SK-N-SH treated with all-trans-retinoic acid at 6 μM for 48 hours (cell line): ENCODE data around the gene ARPC1A.

Experiments used
- ATAC-seq: fragments of 200-7000 bp; cut with Tn5 transposase; 3 replicates; pipeline ENCODE4 v1.9.1; 2020; ENCODE audit warnings: mild to moderate bottlenecking, moderate library complexity
- ARNTL ChIP-seq: fragments of 450-650 bp; formaldehyde crosslinking; IDR thresholded peaks from 2 replicates; pipeline ENCODE4 v1.5.0; 2020; ENCODE audit warnings: low read depth, mild to moderate bottlenecking, moderate library complexity, borderline replicate concordance
- BACH2 ChIP-seq: fragments of 250-450 bp; sonication (Bioruptor Pico); IDR thresholded peaks from 2 replicates; pipeline ENCODE4 v1.9.0; 2021; ENCODE audit warnings: mild to moderate bottlenecking, borderline replicate concordance
- CREB5 ChIP-seq: fragments of 250-450 bp; sonication (Bioruptor Pico); IDR thresholded peaks from 2 replicates; pipeline ENCODE4 v1.5.1; 2020; ENCODE audit warnings: low read depth, mild to moderate bottlenecking, moderate library complexity
- CSDC2 ChIP-seq: fragments of 250-450 bp; sonication (Bioruptor Pico); IDR thresholded peaks from 2 replicates; pipeline ENCODE4 v1.5.0; 2020; ENCODE audit warnings: mild to moderate bottlenecking, moderate library complexity
- CSRNP3 ChIP-seq: fragments of 250-450 bp; sonication (Bioruptor Pico); IDR thresholded peaks from 2 replicates; pipeline ENCODE4 v1.5.1; 2021; ENCODE audit warnings: mild to moderate bottlenecking, moderate library complexity
- ESRRG ChIP-seq: fragments of 250-450 bp; sonication (Bioruptor Pico); IDR thresholded peaks from 2 replicates; pipeline ENCODE4 v1.6.1; 2021; ENCODE audit warnings: mild to moderate bottlenecking
- GLIS3 ChIP-seq: fragments of 250-450 bp; sonication (Bioruptor Pico); IDR thresholded peaks from 2 replicates; pipeline ENCODE4 v1.5.0; 2020; ENCODE audit warnings: mild to moderate bottlenecking, moderate library complexity
- ISL1 ChIP-seq: fragments of 250-450 bp; sonication (Bioruptor Pico); IDR thresholded peaks from 2 replicates; pipeline ENCODE4 v2.1.2; 2022; ENCODE audit warnings: mild to moderate bottlenecking, moderate library complexity
- OSR1 ChIP-seq: fragments of 250-450 bp; sonication (Bioruptor Pico); IDR thresholded peaks from 2 replicates; pipeline ENCODE4 v1.8.0; 2022; ENCODE audit warnings: moderate library complexity, mild to moderate bottlenecking, inconsistent platforms
- PATZ1 ChIP-seq: fragments of 250-450 bp; sonication (Bioruptor Pico); IDR thresholded peaks from 2 replicates; pipeline ENCODE4 v1.8.0; 2020; ENCODE audit warnings: mild to moderate bottlenecking, moderate library complexity, borderline replicate concordance
- POU6F1 ChIP-seq: fragments of 250-450 bp; sonication (Bioruptor Pico); IDR thresholded peaks from 2 replicates; pipeline ENCODE4 v1.8.0; 2021; ENCODE audit warnings: low read depth, mild to moderate bottlenecking, moderate library complexity, borderline replicate concordance
- PPARA ChIP-seq: fragments of 250-450 bp; sonication (Bioruptor Pico); IDR thresholded peaks from 2 replicates; pipeline ENCODE4 v1.5.0; 2020; ENCODE audit warnings: mild to moderate bottlenecking, borderline replicate concordance
- RARB ChIP-seq: fragments of 250-450 bp; sonication (Bioruptor Pico); IDR thresholded peaks from 2 replicates; pipeline ENCODE4 v1.8.0; 2021; ENCODE audit warnings: mild to moderate bottlenecking, moderate library complexity
- SNAI2 ChIP-seq: fragments of 250-450 bp; sonication (Bioruptor Pico); IDR thresholded peaks from 2 replicates; pipeline ENCODE4 v1.5.0; 2020; ENCODE audit warnings: mild to moderate bottlenecking, moderate library complexity
- TCF4 ChIP-seq: fragments of 250-450 bp; sonication (Bioruptor Pico); IDR thresholded peaks from 2 replicates; pipeline ENCODE4 v1.8.0; 2021; ENCODE audit warnings: mild to moderate bottlenecking, moderate library complexity, borderline replicate concordance
- TSHZ2 ChIP-seq: fragments of 250-450 bp; sonication (Bioruptor Pico); IDR thresholded peaks from 2 replicates; pipeline ENCODE4 v1.5.0; 2020; ENCODE audit warnings: mild to moderate bottlenecking, moderate library complexity
- ZC3H10 ChIP-seq: fragments of 250-450 bp; sonication (Bioruptor Pico); IDR thresholded peaks from 2 replicates; pipeline ENCODE4 v1.5.1; 2021; ENCODE audit warnings: mild to moderate bottlenecking, moderate library complexity
- ZFP3 ChIP-seq: fragments of 250-450 bp; sonication (Bioruptor Pico); IDR thresholded peaks from 2 replicates; pipeline ENCODE4 v1.5.0; 2020; ENCODE audit warnings: mild to moderate bottlenecking, moderate library complexity
- ZFP30 ChIP-seq: fragments of 450-650 bp; formaldehyde crosslinking; IDR thresholded peaks from 2 replicates; pipeline ENCODE4 v1.5.0; 2022; ENCODE audit warnings: mild to moderate bottlenecking, moderate library complexity
- ZNF565 ChIP-seq: fragments of 450-650 bp; formaldehyde crosslinking; conservative IDR thresholded peaks from 2 replicates; pipeline ENCODE4 v1.5.0; 2020; ENCODE audit warnings: low read depth, mild to moderate bottlenecking, moderate library complexity
- ZNF70 ChIP-seq: fragments of 450-650 bp; formaldehyde crosslinking; IDR thresholded peaks from 2 replicates; pipeline ENCODE4 v1.5.0; 2020; ENCODE audit warnings: mild to moderate bottlenecking, moderate library complexity
- ZNF8 ChIP-seq: fragments of 450-650 bp; formaldehyde crosslinking; IDR thresholded peaks from 2 replicates; pipeline ENCODE4 v1.5.0; 2020; ENCODE audit warnings: mild to moderate bottlenecking, moderate library complexity

ARPC1A gene

GRCh38 chr7:99324559-99324958, 1.1 kb upstream of the ARPC1A start:
- TF ChIP-seq PPARA (CRISPR knock-in tag) (no peak), CSDC2 (no peak), PATZ1 (no peak), ZC3H10 (CRISPR knock-in tag) (no peak), POU6F1 (CRISPR knock-in tag) (no peak), ZNF565 (no peak), ISL1 (CRISPR knock-in tag) (no peak), TCF4 (CRISPR knock-in tag) (no peak), ZNF8 (CRISPR knock-in tag) (no peak), ZFP30 (CRISPR knock-in tag) (no peak), ARNTL (CRISPR knock-in tag) (no peak), ZNF70 (CRISPR knock-in tag) (no peak), OSR1 (CRISPR knock-in tag) (no peak), ESRRG (no peak)
- no peak for ATAC-seq

- TF ChIP-seq PPARA (CRISPR knock-in tag) (no peak), SNAI2 (CRISPR knock-in tag) (no peak), GLIS3 (CRISPR knock-in tag) (no peak), TSHZ2 (CRISPR knock-in tag) (no peak), CSRNP3 (no peak), ZNF70 (CRISPR knock-in tag) (no peak), ZFP30 (CRISPR knock-in tag) (no peak), ZFP3 (CRISPR knock-in tag) (no peak), RARB (CRISPR knock-in tag) (no peak), BACH2 (CRISPR knock-in tag) (no peak), ZC3H10 (CRISPR knock-in tag) (no peak), POU6F1 (CRISPR knock-in tag) (no peak)
- ATAC-seq, result peak; percentile 5
These were observed 651 bp upstream of the ARPC1A start for GRCh38 chr7:99325001-99325493.

- peak; percentile 4; the same call in 2 of the 3 replicates for ATAC-seq
- TF ChIP-seq OSR1 (CRISPR knock-in tag) (no peak), PPARA (CRISPR knock-in tag) (no peak), POU6F1 (CRISPR knock-in tag) (no peak), ESRRG (no peak), ZNF565 (no peak), CREB5 (CRISPR knock-in tag) (no peak), CSRNP3 (no peak), RARB (CRISPR knock-in tag) (no peak), TCF4 (CRISPR knock-in tag) (no peak), SNAI2 (CRISPR knock-in tag) (no peak), ZFP30 (CRISPR knock-in tag) (no peak), ZNF8 (CRISPR knock-in tag) (no peak)
These were observed 697 bp downstream of the ARPC1A start for GRCh38 chr7:99326408-99326782.
